KMS-11 (cell line): ENCODE data around the gene IQCM.

Experiments used
- H2AFZ ChIP-seq: fragments of 200-600 bp; sonication (generic); 2 replicates; pipeline ENCODE4 v1.6.1; 2016; ENCODE audit warnings: antibody characterized with exemption, mixed run types, low read depth
- H3K27ac ChIP-seq: fragments of 200-600 bp; sonication (generic); 2 replicates; pipeline ENCODE4 v1.6.1; 2016; ENCODE audit warnings: mild to moderate bottlenecking, mixed run types
- H3K27me3 ChIP-seq: fragments of 200-600 bp; sonication (generic); 2 replicates; pipeline ENCODE4 v1.6.1; 2017; ENCODE audit warnings: mild to moderate bottlenecking, low read depth, mixed run types, moderate library complexity; ENCODE audit not compliant: insufficient read depth
- H3K36me3 ChIP-seq: fragments of 200-600 bp; sonication (generic); 2 replicates; pipeline ENCODE4 v1.6.1; 2017; ENCODE audit warnings: mild to moderate bottlenecking, mixed run types; ENCODE audit not compliant: insufficient read depth
- H3K4me1 ChIP-seq: fragments of 200-600 bp; sonication (generic); 2 replicates; pipeline ENCODE4 v1.6.1; 2016; ENCODE audit warnings: mild to moderate bottlenecking, low read depth, mixed run types; ENCODE audit not compliant: poor library complexity, severe bottlenecking
- H3K4me2 ChIP-seq: fragments of 200-600 bp; sonication (generic); 2 replicates; pipeline ENCODE4 v1.7.0; 2016; ENCODE audit warnings: mild to moderate bottlenecking, mixed run types
- H3K4me3 ChIP-seq: fragments of 200-600 bp; sonication (generic); IDR thresholded peaks from 2 replicates; pipeline ENCODE4 v1.6.1; 2017; ENCODE audit warnings: low read depth, low read length, mixed read lengths; ENCODE audit not compliant: insufficient read depth
- H3K79me2 ChIP-seq: fragments of 200-600 bp; sonication (generic); 2 replicates; pipeline ENCODE4 v1.6.1; 2016; ENCODE audit warnings: low read depth, mixed run types; ENCODE audit not compliant: insufficient read depth
- H3K9ac ChIP-seq: fragments of 200-600 bp; sonication (generic); 2 replicates; pipeline ENCODE4 v1.6.1; 2016; ENCODE audit warnings: mild to moderate bottlenecking, mixed run types
- H4K20me1 ChIP-seq: fragments of 200-600 bp; sonication (generic); 2 replicates; pipeline ENCODE4 v1.6.1; 2016; ENCODE audit warnings: mild to moderate bottlenecking, mixed run types; ENCODE audit not compliant: insufficient read depth
- CTCF ChIP-seq: fragments of 200-600 bp; sonication (generic); conservative IDR thresholded peaks from 2 replicates; pipeline ENCODE4 v1.6.1; 2017; ENCODE audit warnings: low read depth, mild to moderate bottlenecking, antibody characterized with exemption, low read length, moderate library complexity, mixed read lengths

The IQCM gene

DNA sequence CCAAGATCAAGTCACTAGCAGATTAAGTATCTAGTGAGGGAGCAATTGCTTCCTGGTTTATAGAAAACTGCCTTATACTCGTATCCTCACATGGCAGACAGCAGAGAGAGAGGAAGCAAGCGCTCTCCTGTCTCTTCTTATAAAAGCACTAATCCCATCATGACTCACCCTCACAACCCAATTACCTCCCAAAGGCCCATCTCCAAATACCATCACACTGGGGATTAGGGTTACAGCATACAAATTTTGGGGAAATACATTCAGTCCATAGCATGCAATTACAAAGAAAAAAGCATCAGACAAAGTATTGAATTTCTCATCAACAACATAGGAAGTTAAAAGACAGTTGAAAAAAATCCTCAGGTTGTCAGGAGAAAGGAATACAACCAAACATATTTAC, 292.6 kb downstream of the IQCM start:
- Histone ChIP-seq H3K27me3 (no peaks in the 10 kb centered on the region), H3K9ac (no peak overlapping the region), H3K36me3 (no peaks in the 10 kb centered on the region), H3K27ac (no peak overlapping the region), H3K79me2 (no peaks in the 10 kb centered on the region), H3K4me2 (no peak overlapping the region), H4K20me1 (no peaks in the 10 kb centered on the region), H3K4me3 (no peak overlapping the region), H2AFZ (no peak overlapping the region), H3K4me1 (no peaks in the 10 kb centered on the region)
- TF ChIP-seq CTCF, result no peak

- Histone ChIP-seq H4K20me1 (no peaks in the 10 kb centered on the region), H3K4me3 (no peak overlapping the region), H3K36me3 (no peaks in the 10 kb centered on the region), H3K27ac (no peak overlapping the region), H2AFZ (no peak overlapping the region), H3K9ac (no peak overlapping the region), H3K4me1 (no peaks in the 10 kb centered on the region), H3K4me2 (no peak overlapping the region), H3K27me3 (no peaks in the 10 kb centered on the region), H3K79me2 (no peaks in the 10 kb centered on the region)
- no peak for TF ChIP-seq CTCF
These were observed 293.8 kb downstream of the IQCM start for GRCh38 chr4:149521611-149522425.

GRCh38 chr4:149518471-149518870, 297.2 kb downstream of the IQCM start:
- H3K9ac ChIP-seq, result no peak overlapping the region
- no peak for TF ChIP-seq CTCF
- H2AFZ ChIP-seq, result no peak overlapping the region
- no peaks in the 10 kb centered on the region for H4K20me1 ChIP-seq
- H3K36me3 ChIP-seq, result no peaks in the 10 kb centered on the region
- no peak overlapping the region for H3K4me2 ChIP-seq
- H3K4me1 ChIP-seq, result no peaks in the 10 kb centered on the region
- H3K79me2 ChIP-seq, result no peaks in the 10 kb centered on the region
- H3K4me3 ChIP-seq, result no peak overlapping the region
- H3K27ac ChIP-seq, result no peak overlapping the region
- no peaks in the 10 kb centered on the region for H3K27me3 ChIP-seq

GRCh38 chr4:149513081-149513480, 302.6 kb downstream of the IQCM start:
- Histone ChIP-seq H3K36me3 (no peaks in the 10 kb centered on the region), H2AFZ (no peak overlapping the region), H4K20me1 (no peaks in the 10 kb centered on the region), H3K9ac (no peak overlapping the region), H3K79me2 (no peaks in the 10 kb centered on the region), H3K4me3 (no peak overlapping the region), H3K4me1 (no peaks in the 10 kb centered on the region), H3K27ac (no peak overlapping the region), H3K27me3 (no peaks in the 10 kb centered on the region), H3K4me2 (no peak overlapping the region)
- TF ChIP-seq CTCF, result no peak
